IMR-90 (cell line): ENCODE measurements around the gene CCL2. TPM values are rescaled to one million over a fixed set of nuclear protein-coding genes. Genes with fewer than 3 reads are reported as not detected.

Experiments used
- ATAC-seq: fragments of 200-7000 bp; cut with Tn5 transposase; 2 replicates; pipeline ENCODE4 v1.9.1; 2020; ENCODE audit warnings: low read depth, mild to moderate bottlenecking, moderate library complexity
- BruUV-seq: library from RNA; stranded (reverse); fragments of 400-500 nt; replicated peaks from 2 replicates; lab custom pipeline; 2021; lab: Mats Ljungman, UMichigan
- CTCF ChIA-PET: fragments of 300-600 bp; formaldehyde crosslinking; extraction: SDS; loops from one replicate; lab custom pipeline; 2021; ENCODE audit warnings: antibody characterized with exemption; lab: Yijun Ruan, JAX
- POLR2A ChIA-PET: fragments of 300-600 bp; sonication (Branson Sonifier 250); formaldehyde crosslinking; loops from one replicate; lab custom pipeline; 2022; ENCODE audit warnings: antibody characterized with exemption; ENCODE audit not compliant: unreplicated experiment; lab: Charles Lee
- DNase-seq: peaks from one replicate; pipeline ENCODE4 v3.0.0; 2013
- H2AFZ ChIP-seq: replicated peaks from 2 replicates; pipeline ENCODE3; 2013; ENCODE audit warnings: low read length, mild to moderate bottlenecking; ENCODE audit not compliant: poor library complexity
- H2AK5ac ChIP-seq: 2 replicates; pipeline ENCODE4 v1.6.1; 2013; ENCODE audit warnings: low read depth, low read length, inconsistent platforms
- H2AK9ac ChIP-seq: replicated peaks from 2 replicates; pipeline ENCODE3; 2013; ENCODE audit warnings: mild to moderate bottlenecking, low read depth, low read length, moderate library complexity; ENCODE audit not compliant: poor library complexity
- H2BK120ac ChIP-seq: 2 replicates; pipeline ENCODE4 v1.6.1; 2013; ENCODE audit warnings: low read depth, low read length, inconsistent platforms
- H2BK15ac ChIP-seq: 3 replicates; pipeline ENCODE4 v1.6.1; 2013; ENCODE audit warnings: low read depth, low read length, inconsistent platforms
- H2BK20ac ChIP-seq: 2 replicates; pipeline ENCODE4 v1.6.1; 2013; ENCODE audit warnings: low read depth, mild to moderate bottlenecking, inconsistent platforms, low read length, moderate library complexity
- H2BK5ac ChIP-seq: 2 replicates; pipeline ENCODE4 v1.6.1; 2013; ENCODE audit warnings: mild to moderate bottlenecking, low read depth, low read length, inconsistent platforms; ENCODE audit not compliant: poor library complexity, severe bottlenecking
- H3K14ac ChIP-seq: replicated peaks from 2 replicates; pipeline ENCODE4 v1.6.1; 2013; ENCODE audit warnings: low read depth, low read length, inconsistent platforms
- H3K18ac ChIP-seq: 2 replicates; pipeline ENCODE4 v1.6.1; 2013; ENCODE audit warnings: low read depth, low read length, control low read depth
- H3K23ac ChIP-seq: 2 replicates; pipeline ENCODE4 v1.6.1; 2013; ENCODE audit warnings: low read depth, low read length, inconsistent platforms
- H3K27ac ChIP-seq: 2 replicates; pipeline ENCODE4 v1.5.1; 2013; ENCODE audit warnings: mild to moderate bottlenecking, control low read depth, low read length; ENCODE audit not compliant: insufficient read depth
- H3K27me3 ChIP-seq: 2 replicates; pipeline ENCODE4 v1.6.1; 2013; ENCODE audit warnings: low read length; ENCODE audit not compliant: control insufficient read depth, insufficient read depth
- H3K36me3 ChIP-seq: 2 replicates; pipeline ENCODE4 v1.6.1; 2013; ENCODE audit warnings: low read length, mixed read lengths; ENCODE audit not compliant: control insufficient read depth, insufficient read depth
- H3K4ac ChIP-seq: 2 replicates; pipeline ENCODE4 v1.6.1; 2013; ENCODE audit warnings: low read depth, low read length, inconsistent platforms
- H3K4me1 ChIP-seq: 2 replicates; pipeline ENCODE4 v1.6.1; 2013; ENCODE audit warnings: low read length, mixed read lengths; ENCODE audit not compliant: control insufficient read depth, insufficient read depth
- H3K4me2 ChIP-seq: 2 replicates; pipeline ENCODE4 v1.6.1; 2013; ENCODE audit warnings: low read depth, mild to moderate bottlenecking, control low read depth, low read length, moderate library complexity
- H3K4me3 ChIP-seq: 2 replicates; pipeline ENCODE4 v1.5.1; 2013; ENCODE audit warnings: low read depth, mild to moderate bottlenecking, control low read depth, low read length, moderate library complexity; ENCODE audit not compliant: insufficient read depth
- H3K56ac ChIP-seq: 2 replicates; pipeline ENCODE4 v1.6.1; 2013; ENCODE audit warnings: low read length, inconsistent platforms; ENCODE audit not compliant: insufficient read depth; ENCODE audit errors: extremely low read depth
- H3K79me1 ChIP-seq, 2 experiments: 2 replicates each; pipeline ENCODE4 v1.6.1; 2013; ENCODE audit warnings: low read length in 2 of 2, inconsistent platforms in 1 of 2, low read depth in 1 of 2
- H3K9ac ChIP-seq: 2 replicates; pipeline ENCODE4 v1.6.1; 2013; ENCODE audit warnings: low read depth, low read length, control low read depth
- H3K9me1 ChIP-seq: 2 replicates; pipeline ENCODE4 v1.6.1; 2013; ENCODE audit warnings: low read length, inconsistent platforms; ENCODE audit not compliant: insufficient read depth
- H3K9me3 ChIP-seq: 2 replicates; pipeline ENCODE4 v1.6.1; 2013; ENCODE audit warnings: low read length; ENCODE audit not compliant: control insufficient read depth, insufficient read depth
- H4K20me1 ChIP-seq: 2 replicates; pipeline ENCODE4 v1.6.1; 2013; ENCODE audit warnings: low read length, inconsistent platforms; ENCODE audit not compliant: insufficient read depth
- H4K5ac ChIP-seq: 2 replicates; pipeline ENCODE4 v1.6.1; 2013; ENCODE audit warnings: mild to moderate bottlenecking, low read depth, low read length, control low read depth
- H4K8ac ChIP-seq, 2 experiments: 2 replicates each; pipeline ENCODE4 v1.6.1; 2013; ENCODE audit warnings: low read depth in 2 of 2, low read length in 2 of 2, control low read depth in 1 of 2, inconsistent platforms in 1 of 2
- H4K91ac ChIP-seq: 2 replicates; pipeline ENCODE4 v1.6.1; 2013; ENCODE audit warnings: low read depth, low read length, inconsistent platforms; ENCODE audit not compliant: insufficient read depth
- BHLHE40 ChIP-seq: fragments of 150-350 bp; IDR thresholded peaks from 2 replicates; pipeline ENCODE4 v1.6.1; 2016; ENCODE audit warnings: mild to moderate bottlenecking, low read depth, low read length
- CEBPB ChIP-seq: IDR thresholded peaks from 2 replicates; pipeline ENCODE4 v1.6.1; 2012; ENCODE audit warnings: low read depth, low read length, improper control_type of control experiment
- CHD1 ChIP-seq: IDR thresholded peaks from 2 replicates; pipeline ENCODE4 v1.6.1; 2012; ENCODE audit warnings: low read depth, low read length, improper control_type of control experiment
- CTCF ChIP-seq: conservative IDR thresholded peaks from 2 replicates; pipeline ENCODE4 v1.5.1; 2012; ENCODE audit warnings: mild to moderate bottlenecking, low read depth, low read length, improper control_type of control experiment
- ELK1 ChIP-seq: fragments of 150-350 bp; IDR thresholded peaks from 2 replicates; pipeline ENCODE4 v1.6.1; 2016; ENCODE audit warnings: low read depth, mild to moderate bottlenecking, low read length, moderate library complexity, borderline replicate concordance
- FOS ChIP-seq: fragments of 150-350 bp; IDR thresholded peaks from 2 replicates; pipeline ENCODE4 v1.6.1; 2016; ENCODE audit warnings: low read depth, low read length
- MAFK ChIP-seq: IDR thresholded peaks from 2 replicates; pipeline ENCODE4 v1.6.1; 2012; ENCODE audit warnings: low read depth, low read length, improper control_type of control experiment
- MAZ ChIP-seq: IDR thresholded peaks from 2 replicates; pipeline ENCODE4 v1.6.1; 2012; ENCODE audit warnings: low read depth, mild to moderate bottlenecking, low read length, improper control_type of control experiment, moderate library complexity, borderline replicate concordance
- MXI1 ChIP-seq: IDR thresholded peaks from 2 replicates; pipeline ENCODE4 v1.6.1; 2012; ENCODE audit warnings: low read depth, mild to moderate bottlenecking, low read length, moderate library complexity, borderline replicate concordance
- NFE2L2 ChIP-seq: fragments of 150-350 bp; IDR thresholded peaks from 2 replicates; pipeline ENCODE4 v1.6.1; 2016; ENCODE audit warnings: low read depth, mild to moderate bottlenecking, low read length
- RAD21 ChIP-seq: IDR thresholded peaks from 2 replicates; pipeline ENCODE4 v1.6.1; 2012; ENCODE audit warnings: low read length, improper control_type of control experiment
- RCOR1 ChIP-seq: IDR thresholded peaks from 2 replicates; pipeline ENCODE4 v1.6.1; 2012; ENCODE audit warnings: mild to moderate bottlenecking, low read length, improper control_type of control experiment; ENCODE audit not compliant: insufficient replicate concordance
- RFX5 ChIP-seq: IDR thresholded peaks from 2 replicates; pipeline ENCODE4 v1.8.0; 2012; ENCODE audit warnings: low read depth, mild to moderate bottlenecking, low read length, moderate library complexity
- WGBS, 2 experiments: methylation state at CpG; one replicate each; pipeline versions ENCODE4 v1.1.5 to v1.1.7; 2013; ENCODE audit warnings: missing lambda C conversion rate in 2 of 2; ENCODE audit not compliant: insufficient read length in 1 of 2; ENCODE audit errors: extremely low coverage in 2 of 2; 5-methylcytosine and 5-hydroxymethylcytosine counted together
- dilution Hi-C: fragments of 300-500 bp; cut with HindIII; formaldehyde crosslinking; loops from one replicate; pipeline ENCODE4 v1.14.3; 2018; ENCODE audit warnings: low sequenced_read_pairs; ENCODE audit not compliant: unreplicated experiment
- in situ Hi-C: fragments of 300-500 bp; cut with MboI; formaldehyde crosslinking; loops from 3 replicates; pipeline ENCODE4 v1.14.3; 2019; ENCODE audit warnings: low sequenced_read_pairs, inconsistent platforms, mixed read lengths
- intact Hi-C: fragments of 100-400 bp; cut with micrococcal nuclease; formaldehyde crosslinking; loops from 2 replicates; pipeline ENCODE4 v1.10.0; 2022
- polyA plus RNA-seq, 3 experiments: library from polyadenylated mRNA; depleted of rRNA; stranded (reverse); fragments of >200 nt; gene quantifications; 2 replicates each; pipeline ENCODE4 v1.2.3, GENCODE V29; 2012; ENCODE audit warnings: low replicate concordance in 1 of 3
- total RNA-seq: library from RNA; depleted of rRNA; stranded (reverse); fragments of >200 nt; gene quantifications from 2 replicates; pipeline ENCODE4 v1.2.3, GENCODE V29; 2012
- TF ChIP-seq, protein P1 (sequence below): fragments of 150-350 bp; IDR thresholded peaks from 2 replicates; pipeline ENCODE4 v1.6.1; 2017; ENCODE audit warnings: mild to moderate bottlenecking, antibody characterized with exemption, low read length, low read depth

Gene CCL2
- total and polyA plus RNA-seq, 2 of the 4 experiments (the other 2 are of a cell fraction) = 103 to 206 TPM

DNA sequence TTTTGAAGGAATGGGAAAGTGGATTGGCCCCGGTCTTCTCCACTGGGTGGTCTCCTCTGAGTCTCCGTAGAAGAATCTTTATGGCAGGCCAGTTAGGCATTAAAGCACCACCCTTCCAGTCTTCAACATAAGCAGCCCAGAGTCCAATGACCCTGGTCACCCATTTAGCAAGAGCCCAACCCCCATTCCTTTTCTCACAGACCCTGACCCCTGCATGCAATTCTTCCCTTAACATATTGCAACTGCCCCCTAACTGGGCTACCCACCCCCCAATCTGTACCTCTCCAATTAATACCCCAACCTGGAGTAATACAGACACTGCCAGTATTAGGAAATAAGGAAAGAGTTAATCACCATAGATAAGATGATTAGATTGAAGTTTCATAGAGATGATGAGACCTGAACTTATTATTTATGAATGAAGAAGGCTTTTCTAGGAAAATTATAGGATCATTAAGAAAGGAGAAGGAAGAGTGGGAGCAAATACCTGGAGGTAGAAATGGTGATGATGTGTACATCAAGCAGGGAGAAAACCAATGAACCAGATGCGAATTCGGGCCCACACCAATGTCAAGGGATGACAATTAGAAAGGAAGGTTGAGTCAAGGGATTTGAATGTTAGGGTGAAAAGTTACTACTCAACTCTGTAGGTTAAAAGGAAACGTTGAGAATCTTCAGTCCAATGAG, 2.4 kb downstream of the CCL2 start:
- H3K23ac ChIP-seq = no peak overlapping the region
- no peaks in the 10 kb centered on the region for H3K9me3 ChIP-seq
- H2AFZ ChIP-seq = no peak overlapping the region
- H2BK15ac ChIP-seq = no peak overlapping the region
- H2BK120ac ChIP-seq = no peak overlapping the region
- no peak overlapping the region for H3K18ac ChIP-seq
- peaks cover 12% of the 10 kb centered on the region; the same call in 1 of the 2 replicates for H3K9me1 ChIP-seq
- H3K4me1 ChIP-seq = peaks cover 19% of the 10 kb centered on the region
- BruUV-seq = no TSS peak
- in situ Hi-C loops (loop anchor here (25.0 kb wide), 1 partner anchor 855 kb away; the partner anchor contains the start of genes FNDC8 and RAD51D), dilution Hi-C loops (no loop called here), intact Hi-C loops (no loop called here)
- H3K79me1 ChIP-seq = no peaks in the 10 kb centered on the region
- H3K56ac ChIP-seq = no peak overlapping the region
- CTCF ChIA-PET = interaction anchor here (1.7 kb wide), 1 partner anchor 19 kb away, joined by 5 read pairs; no protein-coding TSS in a partner anchor
- POLR2A ChIA-PET = interaction anchor here (1.4 to 1.8 kb wide), 2 partner anchors 93 to 97 kb away, joined by 5 to 6 read pairs; no protein-coding TSS in a partner anchor
- no peaks in the 10 kb centered on the region for H4K20me1 ChIP-seq
- no peak overlapping the region for H4K8ac ChIP-seq
- H3K27ac ChIP-seq = no peak overlapping the region
- no peak overlapping the region for H2BK20ac ChIP-seq
- H3K9ac ChIP-seq = no peak overlapping the region
- ATAC-seq (no peak), DNase-seq (peak; percentile 35)
- no peaks in the 10 kb centered on the region for H3K27me3 ChIP-seq
- no peak overlapping the region for H4K5ac ChIP-seq
- H3K14ac ChIP-seq = no peak overlapping the region
- H2AK5ac ChIP-seq = no peak overlapping the region
- WGBS, 2 experiments = 100% methylated on average over 2 of the region's 5 CpGs; no CpG with 5 or more reads in 1 of the 2 experiments
- H2AK9ac ChIP-seq = no peak overlapping the region
- H3K4ac ChIP-seq = no peak overlapping the region
- no peak overlapping the region for H3K4me2 ChIP-seq
- H4K91ac ChIP-seq = no peak overlapping the region
- no peak overlapping the region for H3K4me3 ChIP-seq
- no peak overlapping the region for H2BK5ac ChIP-seq
- no peak for TF ChIP-seq NFE2L2
- no peak for TF ChIP-seq CTCF
- no peak for TF ChIP-seq MAFK
- TF ChIP-seq FOS = no peak
- no peak for TF ChIP-seq RFX5
- TF ChIP-seq, protein P1, sequence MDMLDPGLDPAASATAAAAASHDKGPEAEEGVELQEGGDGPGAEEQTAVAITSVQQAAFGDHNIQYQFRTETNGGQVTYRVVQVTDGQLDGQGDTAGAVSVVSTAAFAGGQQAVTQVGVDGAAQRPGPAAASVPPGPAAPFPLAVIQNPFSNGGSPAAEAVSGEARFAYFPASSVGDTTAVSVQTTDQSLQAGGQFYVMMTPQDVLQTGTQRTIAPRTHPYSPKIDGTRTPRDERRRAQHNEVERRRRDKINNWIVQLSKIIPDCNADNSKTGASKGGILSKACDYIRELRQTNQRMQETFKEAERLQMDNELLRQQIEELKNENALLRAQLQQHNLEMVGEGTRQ = no peak
- TF ChIP-seq RCOR1 = no peak
- no peak for TF ChIP-seq MXI1
- no peak for TF ChIP-seq MAZ
- TF ChIP-seq BHLHE40 = no peak
- no peak for TF ChIP-seq CHD1
- TF ChIP-seq RAD21 = no peak
- TF ChIP-seq ELK1 = no peak
- TF ChIP-seq CEBPB = no peak
- H3K36me3 ChIP-seq = peaks cover 3% of the 10 kb centered on the region; the same call in 1 of the 2 replicates
